Heart right ventricle (tissue), 16 donors: Measurements from ENCODE around the gene DSCAM. TPM values are rescaled to one million over a fixed set of nuclear protein-coding genes. Genes with fewer than 3 reads are reported as not detected.

Source experiments
- ATAC-seq, 8 donors: fragments of 200-7000 bp; cut with Tn5 transposase; one replicate each; pipeline ENCODE4 v1.9.1; 2020; ENCODE audit warnings: mild to moderate bottlenecking in 8 of 8, moderate library complexity in 8 of 8, moderate number of reproducible peaks in 1 of 8
- DNase-seq, 2 donors: peaks; one replicate each; pipeline ENCODE4 v3.0.0-alpha.2; 2020
- H3K27ac ChIP-seq, 10 donors: fragments of 200-600 bp; sonication (generic) in 2 of 10; one replicate each; pipeline versions ENCODE4 v1.5.0 to v1.8.0; 2020 to 2022; ENCODE audit warnings: mild to moderate bottlenecking in 3 of 10
- H3K27me3 ChIP-seq, 7 donors: fragments of 200-600 bp; one replicate each; pipeline ENCODE4 v1.8.0; 2021 to 2022; ENCODE audit warnings: mild to moderate bottlenecking in 2 of 7
- H3K36me3 ChIP-seq, 9 donors: fragments of 200-600 bp; sonication (generic) in 1 of 9; one replicate each; pipeline versions ENCODE4 v1.5.0 to v1.8.0; 2020 to 2022; ENCODE audit warnings: mild to moderate bottlenecking in 2 of 9
- H3K4me1 ChIP-seq, 9 donors: fragments of 200-600 bp; sonication (generic) in 1 of 9; one replicate each; pipeline versions ENCODE4 v1.5.0 to v1.8.0; 2020 to 2022; ENCODE audit warnings: mild to moderate bottlenecking in 4 of 9
- H3K4me3 ChIP-seq, 10 donors: fragments of 200-600 bp; sonication (generic) in 2 of 10; one replicate each; pipeline versions ENCODE4 v1.5.0 to v1.8.0; 2020 to 2022; ENCODE audit warnings: mild to moderate bottlenecking in 7 of 10, moderate library complexity in 2 of 10
- H3K9me3 ChIP-seq, 11 donors: fragments of 200-600 bp in 10 of 11; sonication (generic) in 2 of 11; one replicate each; pipeline versions ENCODE4 v1.5.0 to v1.8.0; 2013 to 2022; ENCODE audit warnings: mild to moderate bottlenecking in 2 of 11, control low read depth in 1 of 11, moderate library complexity in 1 of 11
- WGBS, 2 donors: extraction: QIAGEN DNeasy Blood & Tissue Kit; methylation state at CpG; one replicate each; pipeline ENCODE4 v1.1.7; 2013; ENCODE audit warnings: inconsistent platforms in 1 of 2; 5-methylcytosine and 5-hydroxymethylcytosine counted together
- intact Hi-C, 10 donors: fragments of 100-400 bp; cut with DNase I; formaldehyde crosslinking; loops; one replicate each; pipeline versions ENCODE4 v1.11.1 to v1.14.2; 2022
- polyA plus RNA-seq, 2 donors: library from polyadenylated mRNA; stranded (reverse); fragments of 200-250 nt; gene quantifications; one replicate each; pipeline ENCODE4 v1.2.3, GENCODE V29; 2013
- total RNA-seq, 10 donors: library from RNA; stranded (reverse); fragmentation: NEBNext Ultra II Directional in 3 of 10; extraction: Animal tissue kit (Norgen Biotek cat#: 25700) in 3 of 10; gene quantifications; one replicate each; pipeline versions ENCODE4 v1.2.1 to v1.2.4, GENCODE V29; 2021 to 2023
- TF ChIP-seq, protein P1 (sequence below), 9 donors: fragments of 200-600 bp; sonication (generic) in 2 of 9; IDR thresholded peaks; one replicate each; pipeline versions ENCODE4 v1.5.0 to v1.8.0; 2021 to 2022; ENCODE audit warnings: antibody characterized with exemption in 9 of 9, mild to moderate bottlenecking in 5 of 9, moderate library complexity in 1 of 9
- donor health status: Arrhythmogenic right ventricular cardiomyopathy.
- donor health status: ischemic (EF 13 %, LVEDD 7.1; RV severe dilation, severe dysfunction).
- donor health status: healthy with polysubstance abuse.
- donor health status: DM: no; HTN: yes; CAD: no.
- donor health status: DM: no; HTN: no; CAD: no.
- donor health status: ischemic (EF 25% LVEDD 6.9; RV normal size, moderate dysfunction).
- donor health status: ischemic (EF 25% LVEDD 5.7; RV mildly dilated, moderate dysfunction).
- donor health status: healthy.
- donor health status: DM: yes; HTN: yes; CAD: no.
- donor health status: Ischemic cardiomyopathy.
- donor health status: ischemic (EF 35%, LVEDD 5.7; RV mildly dilated, moderate dysfunction).
- donor health status: nonischemic (EF 11% LVEDD 7.7; RV severe dilation, severe dysfunction).
- donor health status: DM: yes; HTN: yes; CAD: no.
- donor health status: PGD.
- donor health status: ischemic (EF 29% LVEDD 5.4; RV normal size, mild dysfunction).
- donor health status: nonischemic (EF 23%, LVEDD 6.1; RV moderate dilation, normal function).

Gene DSCAM
- total and polyA plus RNA-seq, 12 donors = 0.03 to 0.04 TPM; not detected in 10

DNA sequence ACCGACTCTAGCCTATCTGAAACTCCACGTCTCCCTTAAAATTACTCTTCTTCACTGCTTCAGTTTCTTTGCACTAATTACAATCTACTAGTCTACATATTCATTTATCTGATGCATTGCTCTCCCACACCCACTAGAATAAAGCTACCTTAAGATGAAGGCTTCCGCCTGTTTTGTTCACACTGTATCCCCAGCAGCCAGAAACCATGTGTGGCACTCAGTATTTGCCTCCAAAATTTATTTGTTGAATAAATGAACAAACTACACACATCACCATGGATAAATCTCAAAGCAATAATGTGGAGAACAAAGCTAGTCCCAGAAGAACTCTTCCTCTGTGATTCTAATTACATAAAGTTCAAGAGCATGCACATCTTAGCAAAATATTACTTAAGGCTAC is 95.7 kb downstream of the DSCAM start:
- 82 to 85% methylated on average over 3 of the region's 3 CpGs for WGBS, 2 donors
- no peak overlapping the region for H3K27ac ChIP-seq
- DNase-seq (no peak), ATAC-seq (no peak)
- no peaks in the 10 kb centered on the region for H3K4me1 ChIP-seq
- H3K4me3 ChIP-seq = no peak overlapping the region
- no peaks in the 10 kb centered on the region for H3K9me3 ChIP-seq
- TF ChIP-seq, protein P1, sequence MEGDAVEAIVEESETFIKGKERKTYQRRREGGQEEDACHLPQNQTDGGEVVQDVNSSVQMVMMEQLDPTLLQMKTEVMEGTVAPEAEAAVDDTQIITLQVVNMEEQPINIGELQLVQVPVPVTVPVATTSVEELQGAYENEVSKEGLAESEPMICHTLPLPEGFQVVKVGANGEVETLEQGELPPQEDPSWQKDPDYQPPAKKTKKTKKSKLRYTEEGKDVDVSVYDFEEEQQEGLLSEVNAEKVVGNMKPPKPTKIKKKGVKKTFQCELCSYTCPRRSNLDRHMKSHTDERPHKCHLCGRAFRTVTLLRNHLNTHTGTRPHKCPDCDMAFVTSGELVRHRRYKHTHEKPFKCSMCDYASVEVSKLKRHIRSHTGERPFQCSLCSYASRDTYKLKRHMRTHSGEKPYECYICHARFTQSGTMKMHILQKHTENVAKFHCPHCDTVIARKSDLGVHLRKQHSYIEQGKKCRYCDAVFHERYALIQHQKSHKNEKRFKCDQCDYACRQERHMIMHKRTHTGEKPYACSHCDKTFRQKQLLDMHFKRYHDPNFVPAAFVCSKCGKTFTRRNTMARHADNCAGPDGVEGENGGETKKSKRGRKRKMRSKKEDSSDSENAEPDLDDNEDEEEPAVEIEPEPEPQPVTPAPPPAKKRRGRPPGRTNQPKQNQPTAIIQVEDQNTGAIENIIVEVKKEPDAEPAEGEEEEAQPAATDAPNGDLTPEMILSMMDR (IDR thresholded peaks at IDR 0.05) = no peak
- H3K36me3 ChIP-seq = no peaks in the 10 kb centered on the region
- peaks cover 0 to 11% (median 3%) of the 10 kb centered on the region in 7 donors for H3K27me3 ChIP-seq
- intact Hi-C loops = no loop called here

DNA sequence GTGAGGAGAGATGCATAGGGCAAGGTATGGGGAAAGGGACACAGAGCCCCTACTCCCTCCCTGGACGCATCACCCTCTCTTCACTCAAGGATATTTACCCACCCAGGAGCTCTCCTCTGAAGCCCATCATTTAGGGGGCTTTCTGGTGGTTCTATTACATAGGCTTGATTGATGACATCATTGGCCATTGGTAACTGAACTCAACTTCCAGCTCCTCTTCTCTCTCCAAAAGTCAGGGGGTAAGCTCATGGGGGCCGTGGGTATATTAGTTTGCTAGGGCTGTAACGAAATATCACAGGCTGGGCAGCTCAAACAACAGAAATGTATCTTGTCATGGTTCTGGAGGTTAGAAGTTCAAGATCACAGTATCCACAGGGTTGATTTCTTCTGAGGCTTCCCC is 110.8 kb downstream of the DSCAM start:
- H3K27me3 ChIP-seq = peaks cover 0 to 22% (median 4%) of the 10 kb centered on the region in 7 donors
- H3K27ac ChIP-seq = no peak overlapping the region
- 69 to 82% methylated on average over 3 of the region's 3 CpGs for WGBS, 2 donors
- DNase-seq = no peak
- intact Hi-C loops = no loop called here
- H3K4me1 ChIP-seq = no peaks in the 10 kb centered on the region
- no peak for ATAC-seq
- no peaks in the 10 kb centered on the region for H3K36me3 ChIP-seq
- no peaks in the 10 kb centered on the region for H3K9me3 ChIP-seq
- TF ChIP-seq, protein P1 (IDR thresholded peaks at IDR 0.05) = no peak
- no peak overlapping the region for H3K4me3 ChIP-seq

DNA sequence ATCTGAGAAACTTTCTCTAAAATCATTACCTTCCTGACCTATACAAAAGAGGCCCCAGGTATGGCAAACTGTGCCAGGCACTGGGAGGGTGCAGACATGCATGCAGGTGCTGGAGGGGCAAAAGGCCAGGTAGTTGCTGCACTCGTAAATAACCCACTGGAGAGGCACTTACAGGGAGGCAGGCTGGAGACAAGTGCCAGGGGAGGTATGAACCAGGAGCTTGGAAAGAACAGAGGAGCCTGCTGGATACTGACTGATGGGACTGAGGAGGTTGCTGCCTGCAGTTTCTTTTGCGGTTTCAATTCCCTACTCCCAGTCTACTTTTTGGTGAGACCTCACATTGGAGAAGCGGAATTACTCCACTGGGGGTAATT is 113.9 kb downstream of the DSCAM start:
- no peak for ATAC-seq
- H3K4me1 ChIP-seq = no peaks in the 10 kb centered on the region
- H3K27ac ChIP-seq = no peak overlapping the region
- no peak for DNase-seq
- H3K4me3 ChIP-seq = no peak overlapping the region
- intact Hi-C loops = no loop called here
- H3K27me3 ChIP-seq = peaks cover 0 to 15% (median 0%) of the 10 kb centered on the region in 7 donors
- TF ChIP-seq, protein P1 (IDR thresholded peaks at IDR 0.05) = no peak
- no peaks in the 10 kb centered on the region for H3K36me3 ChIP-seq
- no peaks in the 10 kb centered on the region for H3K9me3 ChIP-seq
- WGBS, 2 donors = 83 to 87% methylated on average over 3 of the region's 3 CpGs

DNA sequence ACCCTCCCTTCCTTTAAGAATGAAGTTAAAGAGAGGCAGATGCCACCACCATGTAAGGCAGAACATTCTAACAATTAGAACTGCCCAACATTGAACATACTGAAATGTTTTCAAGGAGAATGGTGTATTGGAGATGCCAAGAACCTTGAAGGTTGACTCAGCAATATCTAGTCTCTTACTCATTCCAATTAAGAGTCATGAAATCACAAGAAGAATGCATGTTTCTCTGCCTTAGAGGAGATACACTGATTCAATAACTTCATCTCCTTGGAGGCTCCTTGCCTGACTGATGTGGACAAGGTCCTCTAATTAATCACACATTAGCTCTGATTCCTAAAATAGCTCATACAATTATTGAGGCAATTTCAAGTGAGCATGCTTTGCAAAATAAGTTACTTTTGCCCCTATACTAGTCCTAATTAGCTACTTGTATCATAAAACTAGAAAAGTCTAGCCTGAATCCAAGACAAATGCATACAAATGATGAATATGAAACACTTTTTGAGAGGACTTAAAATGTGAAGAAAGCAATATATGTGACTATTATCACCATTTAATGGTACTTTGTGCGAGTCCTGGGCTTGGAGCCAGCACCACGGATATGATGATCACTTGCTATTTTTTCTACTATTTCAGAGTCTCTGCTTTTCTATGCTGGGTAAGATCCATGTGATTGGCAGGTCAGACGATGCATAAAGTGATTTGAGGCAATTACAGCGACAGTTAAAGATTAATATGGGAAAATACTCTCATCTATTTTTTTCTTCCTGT is 114.5 kb downstream of the DSCAM start:
- H3K36me3 ChIP-seq = no peaks in the 10 kb centered on the region
- ATAC-seq (no peak), DNase-seq (no peak)
- H3K4me3 ChIP-seq = no peak overlapping the region
- H3K9me3 ChIP-seq = no peaks in the 10 kb centered on the region
- WGBS, 2 donors = 51 to 60% methylated on average over 4 of the region's 4 CpGs
- TF ChIP-seq, protein P1 (IDR thresholded peaks at IDR 0.05) = no peak
- H3K4me1 ChIP-seq = no peaks in the 10 kb centered on the region
- no peak overlapping the region for H3K27ac ChIP-seq
- peaks cover 0 to 9% (median 0%) of the 10 kb centered on the region in 7 donors for H3K27me3 ChIP-seq
- intact Hi-C loops = no loop called here
